B cell (primary cell): Measurements from ENCODE around the gene CTRB1. TPM values are rescaled to one million over a fixed set of nuclear protein-coding genes. Genes with fewer than 3 reads are reported as not detected.

Experiments
- ATAC-seq: fragments of 200-7000 bp; cut with Tn5 transposase; one replicate; pipeline ENCODE4 v1.10.0; 2021; ENCODE audit warnings: low read depth, mild to moderate bottlenecking, moderate number of reproducible peaks, moderate library complexity
- CTCF ChIA-PET: fragments of 350-600 bp; sonication (Branson Sonifier 250); formaldehyde crosslinking; loops from one replicate; lab custom pipeline; 2021; ENCODE audit warnings: antibody characterized with exemption, inconsistent platforms; lab: Charles Lee
- POLR2A ChIA-PET: fragments of 350-600 bp; sonication (Branson Sonifier 250); formaldehyde crosslinking; loops from one replicate; lab custom pipeline; 2021; ENCODE audit warnings: antibody characterized with exemption; lab: Charles Lee
- DNase-seq: peaks from one replicate; pipeline ENCODE4 v3.0.0; 2013
- H2AFZ ChIP-seq: 2 replicates; pipeline ENCODE4 v1.6.1; 2012; ENCODE audit warnings: mild to moderate bottlenecking, low read depth, low read length; ENCODE audit not compliant: insufficient read depth, poor library complexity, severe bottlenecking
- H3K27ac ChIP-seq, 2 donors: 1 replicate in 1 of 2; 2 replicates in 1 of 2; pipeline ENCODE4 v1.5.1; 2012 to 2013; ENCODE audit warnings: low read length in 2 of 2, mild to moderate bottlenecking in 2 of 2, moderate library complexity in 1 of 2
- H3K27me3 ChIP-seq, 4 experiments: fragments of 200-600 bp in 1 of 4; sonication (generic) in 1 of 4; replicated peaks in 1 of 4; 1 replicate in 2 of 4; 2 replicates in 2 of 4; pipeline versions ENCODE4 v1.6.1 to v1.7.0; 2013 to 2016; ENCODE audit warnings: low read length in 3 of 4, mild to moderate bottlenecking in 2 of 4, mixed read lengths in 1 of 4, moderate library complexity in 1 of 4; ENCODE audit not compliant: insufficient read depth in 4 of 4, control insufficient read depth in 3 of 4; ENCODE audit errors: control extremely low read depth in 1 of 4
- H3K36me3 ChIP-seq, 2 experiments: replicated peaks in 1 of 2; 1 replicate in 1 of 2; 2 replicates in 1 of 2; pipeline versions ENCODE4 v1.6.1 to v1.7.1; 2013; ENCODE audit warnings: low read length in 1 of 2; ENCODE audit not compliant: insufficient read depth in 2 of 2, control insufficient read depth in 1 of 2; ENCODE audit errors: control extremely low read depth in 1 of 2, extremely low read depth in 1 of 2
- H3K4me1 ChIP-seq, 2 donors: fragments of 200-600 bp in 1 of 2; sonication (generic) in 1 of 2; 1 replicate in 1 of 2; 2 replicates in 1 of 2; pipeline versions ENCODE4 v1.5.1 to v1.6.1; 2013 to 2017; ENCODE audit warnings: low read length in 2 of 2; ENCODE audit not compliant: control insufficient read depth in 2 of 2, insufficient read depth in 2 of 2
- H3K4me2 ChIP-seq: replicated peaks from 2 replicates; pipeline ENCODE3; 2012; ENCODE audit warnings: mild to moderate bottlenecking, low read depth, low read length; ENCODE audit not compliant: poor library complexity, severe bottlenecking
- H3K4me3 ChIP-seq, 5 experiments: fragments of 200-600 bp in 1 of 5; sonication (generic) in 1 of 5; 1 replicate in 3 of 5; 2 replicates in 2 of 5; pipeline versions ENCODE4 v1.5.1 to v1.7.0; 2011 to 2016; ENCODE audit warnings: low read length in 4 of 5, mild to moderate bottlenecking in 4 of 5, low read depth in 2 of 5, control low read depth in 1 of 5, moderate library complexity in 1 of 5; ENCODE audit not compliant: insufficient read depth in 1 of 5; ENCODE audit errors: control extremely low read depth in 1 of 5, extremely low read depth in 1 of 5
- H3K79me2 ChIP-seq: fragments of 200-600 bp; sonication (generic); one replicate; pipeline ENCODE4 v1.6.0; 2016; ENCODE audit warnings: low read length; ENCODE audit not compliant: control insufficient read depth, insufficient read depth
- H3K9ac ChIP-seq: fragments of 200-600 bp; sonication (generic); 2 replicates; pipeline ENCODE4 v1.6.1; 2017; ENCODE audit warnings: mild to moderate bottlenecking, low read length, moderate library complexity
- H3K9me3 ChIP-seq, 3 donors: one replicate each; pipeline versions ENCODE4 v1.6.1 to v1.7.1; 2013; ENCODE audit warnings: low read length in 2 of 3; ENCODE audit not compliant: control insufficient read depth in 2 of 3, insufficient read depth in 1 of 3; ENCODE audit errors: control extremely low read depth in 1 of 3
- H4K20me1 ChIP-seq: 2 replicates; pipeline ENCODE4 v1.6.0; 2012; ENCODE audit warnings: mild to moderate bottlenecking, low read length; ENCODE audit not compliant: insufficient read depth, control insufficient read depth, poor library complexity, severe bottlenecking
- H3K27ac Mint-ChIP-seq: one replicate; pipeline ENCODE4 v1.8.0; 2021; ENCODE audit warnings: mixed read lengths
- H3K27me3 Mint-ChIP-seq: one replicate; pipeline ENCODE4 v1.8.0; 2021; ENCODE audit warnings: mixed read lengths
- H3K4me1 Mint-ChIP-seq: one replicate; pipeline ENCODE4 v1.8.0; 2021; ENCODE audit warnings: mixed read lengths
- H3K4me3 Mint-ChIP-seq: one replicate; pipeline ENCODE4 v1.8.0; 2021; ENCODE audit warnings: mixed read lengths
- H3K9me3 Mint-ChIP-seq: one replicate; pipeline ENCODE4 v1.8.0; 2022; ENCODE audit warnings: mixed read lengths; ENCODE audit not compliant: insufficient read depth
- CTCF ChIP-seq: fragments of 200-600 bp; IDR thresholded peaks from one replicate; pipeline ENCODE4 v1.8.0; 2022; ENCODE audit warnings: antibody characterized with exemption, mild to moderate bottlenecking
- EZH2 ChIP-seq: IDR thresholded peaks from 2 replicates; pipeline ENCODE4 v1.6.1; 2012; ENCODE audit warnings: borderline replicate concordance, low read depth, mild to moderate bottlenecking, moderate library complexity, low read length; ENCODE audit not compliant: insufficient read depth, poor library complexity, severe bottlenecking
- WGBS: methylation state at CpG from one replicate; pipeline ENCODE4 v1.1.5; 2013; ENCODE audit warnings: missing lambda C conversion rate; ENCODE audit not compliant: insufficient coverage; 5-methylcytosine and 5-hydroxymethylcytosine counted together
- intact Hi-C: fragments of 100-400 bp; cut with micrococcal nuclease; formaldehyde crosslinking; loops from one replicate; pipeline ENCODE4 v1.10.0; 2022
- polyA plus RNA-seq: library from polyadenylated mRNA; depleted of rRNA; stranded (reverse); fragments of >200 nt; gene quantifications from 2 replicates; pipeline ENCODE4 v1.2.3, GENCODE V29; 2012
- total RNA-seq, 2 donors: library from RNA; stranded (reverse); fragments of 120-200 nt in 1 of 2; gene quantifications; 1 replicate in 1 of 2; 2 replicates in 1 of 2; pipeline versions ENCODE4 v1.2.3 to v1.2.4, GENCODE V29; 2013 to 2022

CTRB1 gene
- total and polyA plus RNA-seq, 2 donors (not counting 1 experiment from before 2014, with no cell fraction given) = not detected

- 96% methylated on average over 12 of the region's 12 CpGs for WGBS
- H3K27me3 ChIP-seq = peaks cover 0 to 79% (median 15%) of the 10 kb centered on the region in 4 experiments
Observed at GRCh38 chr16:75246504-75247205, 27.9 kb downstream of the CTRB1 start.

More at GRCh38 chr16:75246504-75247205, 27.9 kb downstream of the CTRB1 start:
- no peaks in the 10 kb centered on the region for H3K9me3 ChIP-seq
- H3K27ac ChIP-seq = no peak overlapping the region
- H3K9me3 Mint-ChIP-seq = no peaks in the 10 kb centered on the region
- peaks cover 14 to 19% of the 10 kb centered on the region in 2 donors for H3K4me1 ChIP-seq
- no peak for ATAC-seq
- H3K4me2 ChIP-seq = no peak overlapping the region
- intact Hi-C loops = no loop called here
- DNase-seq = no peak
- H3K27me3 Mint-ChIP-seq = peaks cover 67% of the 10 kb centered on the region
- peaks cover 8% of the 10 kb centered on the region for H4K20me1 ChIP-seq
- H2AFZ ChIP-seq = no peak overlapping the region
- H3K4me3 ChIP-seq = no peak overlapping the region
- no peaks in the 10 kb centered on the region for H3K79me2 ChIP-seq
- H3K36me3 ChIP-seq = no peaks in the 10 kb centered on the region
- peaks cover 15% of the 10 kb centered on the region for H3K4me1 Mint-ChIP-seq
- POLR2A ChIA-PET = no interaction called here
- CTCF ChIA-PET = interaction anchor here (1.0 kb wide), 1 partner anchor 13 kb away, joined by 3 read pairs; no protein-coding TSS in a partner anchor
- H3K4me3 Mint-ChIP-seq = no peak overlapping the region
- no peak overlapping the region for H3K9ac ChIP-seq
- TF ChIP-seq EZH2 = no peak
- no peak for TF ChIP-seq CTCF
- H3K27ac Mint-ChIP-seq = no peak overlapping the region
